Osteocyte (in vitro differentiated cells): ENCODE results near the gene CHL1. TPM values are rescaled to one million over a fixed set of nuclear protein-coding genes. Genes with fewer than 3 reads are reported as not detected.

Source experiments
- DNase-seq: peaks from one replicate; pipeline ENCODE4 v3.0.0; 2021; ENCODE audit warnings: mixed read lengths; ENCODE audit not compliant: unreplicated experiment; ENCODE audit errors: extremely low spot score
- H3K27ac Mint-ChIP-seq: one replicate; pipeline ENCODE4 v1.8.0; 2021; ENCODE audit warnings: mild to moderate bottlenecking, mixed read lengths; ENCODE audit not compliant: unreplicated experiment
- H3K27me3 Mint-ChIP-seq: one replicate; pipeline ENCODE4 v1.8.0; 2021; ENCODE audit warnings: mixed read lengths; ENCODE audit not compliant: unreplicated experiment
- H3K36me3 Mint-ChIP-seq: one replicate; pipeline ENCODE4 v1.8.0; 2021; ENCODE audit warnings: mixed read lengths; ENCODE audit not compliant: unreplicated experiment
- H3K4me1 Mint-ChIP-seq: one replicate; pipeline ENCODE4 v1.8.0; 2021; ENCODE audit warnings: mixed read lengths; ENCODE audit not compliant: unreplicated experiment
- H3K4me3 Mint-ChIP-seq: one replicate; pipeline ENCODE4 v1.8.0; 2021; ENCODE audit warnings: mild to moderate bottlenecking, moderate library complexity, mixed read lengths; ENCODE audit not compliant: unreplicated experiment
- H3K9me3 Mint-ChIP-seq: one replicate; pipeline ENCODE4 v1.8.0; 2021; ENCODE audit warnings: mixed read lengths; ENCODE audit not compliant: unreplicated experiment
- total RNA-seq: library from RNA; stranded (reverse); gene quantifications from 2 replicates; pipeline ENCODE4 v1.2.1, GENCODE V29; 2021
- TF ChIP-seq, protein P1 (sequence below): fragments of 200-600 bp; sonication (generic); IDR thresholded peaks from 2 replicates; pipeline ENCODE4 v1.5.0; 2021; ENCODE audit warnings: antibody characterized with exemption, mild to moderate bottlenecking, moderate library complexity

The CHL1 gene
- total RNA-seq, 1 donor from 2014 or later, result not detected

DNA sequence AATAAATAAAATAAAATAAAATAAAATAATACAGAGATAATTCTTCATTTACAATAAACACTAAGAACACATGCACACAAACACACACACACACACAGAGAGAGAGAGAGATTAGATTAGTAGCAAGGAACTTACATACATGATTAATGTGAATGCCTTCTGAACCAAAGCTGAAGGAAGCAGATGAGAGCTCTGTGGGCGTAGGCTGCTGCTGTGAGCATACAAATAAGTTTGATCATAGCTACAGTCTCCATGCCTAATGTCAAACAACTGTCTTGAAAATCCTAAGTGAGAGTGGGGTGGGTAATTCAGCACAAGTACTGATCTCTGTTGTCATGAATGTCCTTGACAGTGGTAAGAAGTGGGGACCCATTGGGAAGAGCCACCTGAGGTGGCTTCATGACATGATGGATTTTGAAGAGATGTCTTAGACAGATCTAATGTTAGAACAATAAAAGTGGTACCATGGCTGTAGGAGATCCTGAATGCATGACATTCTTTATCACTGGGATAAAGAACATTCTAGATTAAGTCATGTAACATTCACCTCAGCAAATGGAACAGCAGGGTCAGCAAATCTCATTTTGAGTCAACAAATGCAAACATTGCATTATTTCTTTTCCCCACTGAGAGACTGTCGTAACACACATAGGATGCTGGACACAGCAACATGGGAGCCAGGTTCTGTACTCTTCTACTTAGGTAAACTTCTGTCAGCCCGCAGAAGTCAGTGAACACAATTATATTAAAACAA is 46.2 kb downstream of the CHL1 start:
- H3K4me3 Mint-ChIP-seq, result no peak overlapping the region
- H3K36me3 Mint-ChIP-seq, result no peaks in the 10 kb centered on the region
- no peaks in the 10 kb centered on the region for H3K27me3 Mint-ChIP-seq
- no peaks in the 10 kb centered on the region for H3K4me1 Mint-ChIP-seq
- H3K27ac Mint-ChIP-seq, result no peak overlapping the region
- H3K9me3 Mint-ChIP-seq, result peaks cover 7% of the 10 kb centered on the region
- TF ChIP-seq, protein P1, sequence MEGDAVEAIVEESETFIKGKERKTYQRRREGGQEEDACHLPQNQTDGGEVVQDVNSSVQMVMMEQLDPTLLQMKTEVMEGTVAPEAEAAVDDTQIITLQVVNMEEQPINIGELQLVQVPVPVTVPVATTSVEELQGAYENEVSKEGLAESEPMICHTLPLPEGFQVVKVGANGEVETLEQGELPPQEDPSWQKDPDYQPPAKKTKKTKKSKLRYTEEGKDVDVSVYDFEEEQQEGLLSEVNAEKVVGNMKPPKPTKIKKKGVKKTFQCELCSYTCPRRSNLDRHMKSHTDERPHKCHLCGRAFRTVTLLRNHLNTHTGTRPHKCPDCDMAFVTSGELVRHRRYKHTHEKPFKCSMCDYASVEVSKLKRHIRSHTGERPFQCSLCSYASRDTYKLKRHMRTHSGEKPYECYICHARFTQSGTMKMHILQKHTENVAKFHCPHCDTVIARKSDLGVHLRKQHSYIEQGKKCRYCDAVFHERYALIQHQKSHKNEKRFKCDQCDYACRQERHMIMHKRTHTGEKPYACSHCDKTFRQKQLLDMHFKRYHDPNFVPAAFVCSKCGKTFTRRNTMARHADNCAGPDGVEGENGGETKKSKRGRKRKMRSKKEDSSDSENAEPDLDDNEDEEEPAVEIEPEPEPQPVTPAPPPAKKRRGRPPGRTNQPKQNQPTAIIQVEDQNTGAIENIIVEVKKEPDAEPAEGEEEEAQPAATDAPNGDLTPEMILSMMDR, result no peak
- no peak for DNase-seq

DNA sequence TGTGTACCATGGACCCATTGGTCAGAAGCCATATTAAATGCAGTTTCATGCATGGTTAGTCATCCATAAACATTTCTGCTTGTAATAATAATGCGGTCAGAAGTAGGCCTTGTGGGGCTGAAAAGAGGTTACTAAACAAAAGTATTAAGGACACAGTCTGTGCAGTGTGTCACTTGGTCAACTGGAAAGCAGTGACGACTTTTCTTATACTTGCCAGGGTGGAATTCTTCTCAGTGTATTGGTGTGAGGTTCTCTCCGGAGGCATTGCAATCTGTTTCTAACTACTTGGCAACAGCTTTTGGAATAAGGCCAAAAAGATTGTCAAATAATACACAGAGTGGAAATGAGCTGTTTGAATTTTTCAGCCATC is 46.8 kb downstream of the CHL1 start:
- no peak for DNase-seq
- TF ChIP-seq, protein P1, result no peak
- Mint-ChIP-seq H3K27me3 (no peaks in the 10 kb centered on the region), H3K9me3 (peaks cover 7% of the 10 kb centered on the region), H3K4me1 (no peaks in the 10 kb centered on the region), H3K4me3 (no peak overlapping the region), H3K27ac (no peak overlapping the region), H3K36me3 (no peaks in the 10 kb centered on the region)

GRCh38 chr3:244041-244440 is 47.5 kb downstream of the CHL1 start:
- Mint-ChIP-seq H3K4me3 (no peak overlapping the region), H3K9me3 (peaks cover 7% of the 10 kb centered on the region), H3K4me1 (no peaks in the 10 kb centered on the region), H3K27ac (no peak overlapping the region), H3K27me3 (no peaks in the 10 kb centered on the region), H3K36me3 (no peaks in the 10 kb centered on the region)
- TF ChIP-seq, protein P1, result no peak
- no peak for DNase-seq

GRCh38 chr3:247916-248315 is 51.4 kb downstream of the CHL1 start:
- no peak overlapping the region for H3K4me3 Mint-ChIP-seq
- TF ChIP-seq, protein P1, result no peak
- no peaks in the 10 kb centered on the region for H3K36me3 Mint-ChIP-seq
- no peak overlapping the region for H3K27ac Mint-ChIP-seq
- DNase-seq, result no peak
- no peaks in the 10 kb centered on the region for H3K27me3 Mint-ChIP-seq
- H3K4me1 Mint-ChIP-seq, result no peaks in the 10 kb centered on the region
- H3K9me3 Mint-ChIP-seq, result no peaks in the 10 kb centered on the region

- TF ChIP-seq, protein P1, result no peak
- no peak overlapping the region for H3K4me3 Mint-ChIP-seq
- no peaks in the 10 kb centered on the region for H3K27me3 Mint-ChIP-seq
- no peaks in the 10 kb centered on the region for H3K9me3 Mint-ChIP-seq
- no peak overlapping the region for H3K27ac Mint-ChIP-seq
- H3K36me3 Mint-ChIP-seq, result no peaks in the 10 kb centered on the region
- DNase-seq, result no peak
- no peaks in the 10 kb centered on the region for H3K4me1 Mint-ChIP-seq
These were observed 52.4 kb downstream of the CHL1 start for GRCh38 chr3:248864-249520.
